Eye (tissue), 1 donor: ENCODE data around the gene ACTR8.
A peak's percentile ranks its signal among the peaks of the same experiment; 100 is the strongest.

Experiments
- DNase-seq: peaks from one replicate; pipeline ENCODE4 v3.0.0-alpha.2; 2015

The ACTR8 gene

DNA sequence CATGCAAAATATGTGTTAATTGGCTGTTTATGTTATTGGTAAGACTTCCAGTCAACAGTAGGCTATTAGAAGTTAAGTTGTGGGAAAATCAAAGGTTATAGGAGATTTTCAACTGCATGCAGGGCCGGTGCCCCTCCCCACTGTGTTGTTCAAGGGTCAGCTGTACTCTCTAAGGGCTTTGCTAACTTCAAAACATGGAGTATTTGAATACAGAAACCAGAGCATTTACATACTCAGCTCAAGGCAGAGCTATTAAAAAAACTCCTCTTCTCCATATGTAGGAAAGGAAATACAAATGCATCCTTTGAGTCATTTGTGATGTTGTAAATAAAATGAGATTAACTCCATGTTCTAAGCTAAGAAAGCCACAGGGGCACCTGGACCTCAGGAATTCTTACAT is 18.8 kb downstream of the ACTR8 start:
- DNase-seq, result no peak

DNA sequence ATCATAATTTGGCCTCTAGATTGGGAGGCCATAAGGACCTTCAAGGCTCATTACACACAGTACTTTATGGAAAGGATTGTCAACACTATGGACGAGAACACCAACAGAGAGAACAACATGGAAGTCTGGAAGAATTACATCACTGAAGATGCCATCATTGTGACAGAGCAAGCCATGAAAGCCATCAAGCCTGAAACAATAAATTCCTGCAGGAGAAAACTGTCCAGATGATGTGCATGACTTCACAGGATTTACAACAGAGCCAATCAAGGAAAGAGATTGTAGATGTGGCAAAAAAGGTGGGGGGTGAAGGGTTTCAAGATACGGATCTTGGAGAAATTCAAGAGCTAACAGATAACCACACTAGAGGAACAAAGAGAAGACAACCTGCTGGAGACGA is 19.7 kb downstream of the ACTR8 start:
- no peak for DNase-seq

DNA sequence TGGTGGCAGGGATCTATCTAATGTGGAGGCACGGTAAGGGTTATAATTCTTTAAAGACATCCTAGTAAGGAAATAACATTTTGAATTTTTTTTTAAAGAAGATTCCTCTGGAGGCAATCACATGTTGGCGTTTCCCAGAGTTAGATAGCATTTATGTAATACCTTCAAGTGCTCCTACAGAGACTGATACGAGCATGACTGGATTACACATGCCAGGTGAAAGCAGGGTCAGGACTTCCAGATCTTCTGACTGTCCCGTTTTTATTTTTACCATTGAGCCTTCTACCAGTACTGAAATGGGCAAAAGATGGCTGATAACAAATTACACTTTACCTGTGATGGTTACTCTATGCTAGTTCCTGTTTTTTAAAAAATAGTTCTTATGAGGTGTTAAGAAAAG is 21.8 kb downstream of the ACTR8 start:
- DNase-seq, result no peak

DNA sequence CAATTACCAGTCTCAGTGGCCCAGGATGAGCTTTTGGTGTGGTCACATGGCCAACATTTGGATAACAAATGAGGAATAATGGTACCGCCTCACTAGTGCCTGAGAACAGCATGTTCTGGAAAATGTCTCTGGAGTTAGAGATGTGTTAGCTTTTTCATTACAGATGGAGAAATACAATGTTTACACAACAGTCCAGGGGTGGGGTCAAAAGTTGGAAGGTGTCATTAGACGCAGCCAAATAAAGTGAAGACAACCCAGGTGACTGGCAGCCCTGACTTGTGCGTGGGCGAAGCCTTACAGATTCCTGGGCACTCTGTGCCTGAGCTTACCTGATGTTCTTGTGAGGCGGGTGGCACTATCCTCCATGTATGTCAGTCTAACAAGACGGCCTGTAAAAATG is 22.8 kb downstream of the ACTR8 start:
- DNase-seq, result no peak

DNA sequence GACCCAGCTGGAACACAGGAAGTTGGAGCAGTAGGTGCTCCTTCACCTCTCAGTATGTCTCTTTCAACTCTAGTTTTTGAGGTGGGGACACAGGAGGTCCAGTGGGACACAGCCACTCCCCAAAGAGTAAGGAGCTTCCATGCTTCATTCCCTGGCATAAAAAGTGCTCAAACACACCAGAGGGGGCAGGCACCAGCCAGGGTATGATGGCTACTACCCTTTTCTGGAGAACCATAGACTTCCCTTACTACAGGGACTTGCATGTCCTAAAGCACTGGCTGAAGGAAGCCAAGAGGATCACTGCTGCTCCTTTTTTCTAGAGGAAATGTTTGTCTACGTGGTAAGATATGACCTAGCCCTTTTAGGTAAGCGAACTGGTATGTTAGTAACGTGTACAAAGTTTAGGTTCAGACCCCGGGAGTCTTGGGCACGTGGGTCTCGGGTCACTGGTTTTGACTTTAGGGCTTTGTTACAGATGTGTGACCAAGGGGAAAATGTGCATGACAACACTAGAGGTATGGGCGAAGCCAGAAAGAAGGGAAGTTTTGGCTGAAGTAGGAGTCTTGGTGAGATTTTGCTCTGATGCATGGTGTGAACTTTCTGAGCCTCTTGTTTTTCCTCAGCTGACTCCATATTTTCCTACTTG is 23.7 kb downstream of the ACTR8 start:
- DNase-seq, result peak; percentile 16

DNA sequence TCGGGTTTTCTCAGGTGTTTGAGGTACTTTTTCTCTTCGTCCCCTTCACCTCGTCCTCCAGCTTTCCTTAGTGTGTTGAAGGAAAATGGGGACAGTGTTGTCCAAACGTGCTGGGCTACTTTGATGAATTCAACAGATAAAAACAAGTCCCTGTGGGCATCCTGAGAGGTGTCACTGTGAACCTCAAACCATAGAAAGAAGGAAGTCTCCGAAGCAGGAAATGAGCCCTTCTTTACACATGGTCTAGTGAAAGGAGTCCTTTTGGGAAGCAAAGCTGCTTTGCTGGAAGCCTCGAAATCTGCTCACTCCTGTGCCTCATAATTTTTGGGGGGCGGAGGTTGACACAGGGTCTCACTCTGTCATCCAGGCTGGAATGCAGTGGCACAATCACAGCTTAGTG is 25.0 kb downstream of the ACTR8 start:
- no peak for DNase-seq

DNA sequence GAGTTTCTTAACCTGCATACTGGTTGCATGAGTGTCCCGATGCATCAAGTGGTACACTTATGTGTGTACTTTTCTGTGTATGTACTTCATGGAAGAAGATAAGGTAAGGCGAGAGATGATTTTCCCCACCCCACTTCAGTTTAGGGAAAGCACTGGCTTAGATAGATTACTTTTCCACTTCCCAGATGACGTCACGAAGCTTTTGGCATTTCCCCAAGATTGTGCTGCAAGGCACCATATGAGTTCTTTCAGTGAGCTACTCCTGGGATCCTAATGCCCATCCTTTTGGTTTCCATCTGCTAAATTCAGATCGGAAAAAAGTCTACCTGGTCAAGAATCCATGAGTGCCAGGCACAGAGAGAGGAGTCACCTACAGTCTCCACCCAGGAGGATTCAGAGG is 31.1 kb downstream of the ACTR8 start:
- DNase-seq, result peak; percentile 39

DNA sequence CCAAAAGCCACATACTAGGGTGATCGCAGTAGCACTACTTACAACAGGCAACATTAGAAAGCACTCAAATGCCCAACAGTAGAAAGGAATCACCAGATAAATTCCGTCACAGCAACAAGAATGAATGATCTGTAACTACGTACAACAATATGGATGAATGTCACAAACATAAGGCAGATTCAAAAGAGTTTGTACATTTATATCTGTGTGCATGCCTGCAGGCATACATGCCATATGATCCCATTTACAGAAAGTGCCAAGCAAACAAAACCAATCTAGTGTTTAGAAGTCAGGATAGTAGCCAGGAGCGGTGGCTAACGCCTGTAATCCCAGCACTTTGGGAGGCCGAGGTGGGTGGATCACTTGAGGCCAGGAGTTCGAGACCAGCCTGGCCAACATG is 32.0 kb downstream of the ACTR8 start:
- no peak for DNase-seq

DNA sequence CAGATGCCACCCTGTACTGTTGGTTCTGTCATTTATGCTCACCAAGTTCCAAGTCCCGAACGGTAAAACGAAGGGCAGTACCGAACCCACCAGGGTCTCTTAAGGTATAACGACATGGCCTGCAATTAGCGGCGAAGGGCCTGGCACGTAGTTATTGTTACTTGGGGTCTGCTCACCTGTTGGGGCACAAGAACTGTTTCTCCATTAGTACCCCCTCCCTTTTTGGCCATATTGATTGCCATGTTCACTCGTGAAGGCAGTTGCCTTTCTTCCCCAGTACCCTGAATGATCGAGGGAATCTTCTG is 35.1 kb downstream of the ACTR8 start:
- DNase-seq, result no peak

DNA sequence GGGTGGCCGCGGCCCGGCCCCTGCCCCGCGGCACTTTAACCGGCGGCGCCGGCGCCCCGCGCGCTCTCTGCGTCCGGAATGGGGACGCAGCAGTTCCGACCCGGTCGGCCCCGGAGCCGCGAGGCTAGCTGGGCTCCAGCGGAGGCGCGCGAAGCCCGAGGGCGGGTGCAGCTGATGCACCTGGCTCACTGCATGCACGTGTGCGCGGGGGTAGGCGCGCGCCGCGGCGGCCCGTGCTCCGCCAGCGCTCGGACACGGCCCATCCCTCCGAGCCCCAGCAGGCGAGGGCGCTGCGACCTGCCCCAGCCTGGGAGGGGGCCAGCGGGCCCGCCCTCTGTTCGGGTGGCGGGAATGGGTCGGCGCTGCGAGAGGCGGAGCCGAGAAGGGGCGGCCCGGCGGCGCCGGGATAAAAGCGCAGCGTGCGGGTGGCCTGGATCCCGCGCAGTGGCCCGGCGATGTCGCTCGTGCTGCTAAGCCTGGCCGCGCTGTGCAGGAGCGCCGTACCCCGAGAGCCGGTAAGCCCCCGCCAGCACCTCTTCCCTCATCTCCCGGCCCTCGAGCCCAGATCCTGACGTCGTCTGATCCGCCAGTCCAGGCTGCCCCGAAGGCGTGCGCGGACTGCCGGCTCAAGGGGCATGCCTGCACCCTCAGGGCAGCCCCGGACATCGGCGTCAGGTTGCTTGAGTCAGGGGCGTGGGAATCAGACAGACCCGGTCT is 35.7 kb downstream of the ACTR8 start, which contains the start of the genes CHDH and IL17RB:
Gene CHDH (minus strand): TSS at position 286 of the 717 bp plus-strand sequence. CDS start 22,411 bp downstream, outside the sequence.
Gene IL17RB (plus strand): TSS at position 435 of the 717 bp plus-strand sequence. CDS start 21 bp downstream, at position 456.
- DNase-seq, result peak; percentile 80

DNA sequence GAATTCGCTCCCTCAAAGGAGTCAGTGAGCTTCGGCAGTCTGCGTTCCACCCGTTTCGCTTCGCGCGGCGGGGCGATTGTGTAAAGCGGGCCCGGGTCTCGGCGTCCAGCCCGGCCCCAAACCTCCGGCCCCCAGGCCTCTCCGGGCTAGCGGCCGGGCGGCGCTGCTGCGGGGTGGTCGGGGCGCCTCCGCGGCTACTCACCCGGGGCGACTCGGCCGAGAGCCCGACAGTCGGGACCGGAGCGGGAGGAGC is 36.1 kb downstream of the ACTR8 start:
- no peak for DNase-seq

DNA sequence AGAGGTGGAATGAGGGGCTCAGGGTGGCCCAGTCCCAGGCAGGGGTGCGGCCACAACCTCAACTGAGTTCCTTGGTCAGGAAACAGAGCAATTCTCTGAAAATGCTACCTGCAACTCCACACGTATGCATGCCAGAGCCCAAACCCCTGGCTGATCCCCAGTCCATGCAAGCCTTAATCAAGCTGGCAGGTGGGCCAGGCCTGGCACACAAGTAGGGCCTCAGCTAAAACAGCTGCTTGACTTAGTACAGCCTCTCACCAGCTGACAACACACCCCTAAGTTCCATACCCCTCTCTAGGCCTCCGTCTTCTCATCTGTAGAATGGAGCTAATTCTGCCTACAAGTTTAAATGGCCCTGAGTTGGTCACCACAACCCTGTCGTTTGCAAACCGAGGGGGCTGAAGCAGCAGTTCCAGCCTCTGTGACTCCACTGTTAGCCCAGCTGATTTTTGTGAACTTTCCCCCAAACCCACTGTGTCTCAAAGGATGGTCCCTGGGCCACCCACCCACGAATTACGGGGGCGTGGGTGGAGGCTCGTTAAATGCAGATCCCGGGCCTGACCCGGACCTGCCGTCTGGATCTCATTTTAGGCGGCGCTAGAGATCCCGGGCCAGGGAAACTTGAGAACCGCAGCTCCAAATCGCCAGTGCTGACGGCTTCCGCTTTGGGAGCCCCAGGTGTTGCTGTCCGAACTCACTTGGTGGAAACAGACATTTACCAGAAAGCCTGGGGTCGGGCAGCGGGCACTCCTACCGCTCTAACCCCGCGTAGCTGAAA is 36.7 kb downstream of the ACTR8 start:
- DNase-seq, result peak; percentile 79

DNA sequence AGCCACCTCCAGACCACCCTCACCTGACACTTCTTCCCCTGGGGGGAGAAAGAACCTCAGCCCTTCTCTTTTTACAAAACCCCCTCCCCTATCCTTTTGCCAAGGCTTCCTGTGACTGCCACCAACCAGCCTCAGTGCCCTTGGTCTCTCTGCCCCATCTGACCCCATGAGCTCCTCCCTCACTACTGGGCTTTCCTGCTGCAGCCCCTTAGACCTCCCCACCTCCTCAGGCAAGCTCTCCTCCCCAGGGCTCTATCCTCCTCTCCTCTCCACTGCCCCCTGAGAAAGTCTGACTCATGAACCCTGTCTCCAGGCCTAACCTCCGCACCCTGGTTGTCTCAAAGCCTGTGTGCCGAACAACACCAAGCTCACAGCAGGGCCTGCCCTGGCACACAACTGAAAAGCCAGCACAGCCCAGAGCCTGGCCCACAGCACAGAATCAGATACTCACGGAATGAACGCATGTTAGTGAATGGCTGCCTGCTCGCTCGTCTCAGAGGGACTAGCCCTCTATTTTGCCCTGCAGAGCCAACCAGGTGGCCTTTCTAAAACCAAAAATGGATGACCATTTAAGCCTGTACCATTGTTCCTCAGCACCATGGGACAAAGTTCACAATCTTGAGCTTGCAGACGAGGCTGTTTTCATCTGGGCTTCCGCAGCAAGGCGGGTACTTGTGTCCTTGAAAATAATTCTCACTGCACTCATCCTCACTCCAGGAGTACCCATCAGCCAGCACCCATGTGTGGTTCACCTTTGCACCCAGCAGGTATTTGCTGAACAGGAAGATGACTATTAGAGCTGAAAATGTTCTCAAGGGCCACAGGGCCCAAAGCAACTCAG is 37.5 kb downstream of the ACTR8 start:
- DNase-seq, result no peak

DNA sequence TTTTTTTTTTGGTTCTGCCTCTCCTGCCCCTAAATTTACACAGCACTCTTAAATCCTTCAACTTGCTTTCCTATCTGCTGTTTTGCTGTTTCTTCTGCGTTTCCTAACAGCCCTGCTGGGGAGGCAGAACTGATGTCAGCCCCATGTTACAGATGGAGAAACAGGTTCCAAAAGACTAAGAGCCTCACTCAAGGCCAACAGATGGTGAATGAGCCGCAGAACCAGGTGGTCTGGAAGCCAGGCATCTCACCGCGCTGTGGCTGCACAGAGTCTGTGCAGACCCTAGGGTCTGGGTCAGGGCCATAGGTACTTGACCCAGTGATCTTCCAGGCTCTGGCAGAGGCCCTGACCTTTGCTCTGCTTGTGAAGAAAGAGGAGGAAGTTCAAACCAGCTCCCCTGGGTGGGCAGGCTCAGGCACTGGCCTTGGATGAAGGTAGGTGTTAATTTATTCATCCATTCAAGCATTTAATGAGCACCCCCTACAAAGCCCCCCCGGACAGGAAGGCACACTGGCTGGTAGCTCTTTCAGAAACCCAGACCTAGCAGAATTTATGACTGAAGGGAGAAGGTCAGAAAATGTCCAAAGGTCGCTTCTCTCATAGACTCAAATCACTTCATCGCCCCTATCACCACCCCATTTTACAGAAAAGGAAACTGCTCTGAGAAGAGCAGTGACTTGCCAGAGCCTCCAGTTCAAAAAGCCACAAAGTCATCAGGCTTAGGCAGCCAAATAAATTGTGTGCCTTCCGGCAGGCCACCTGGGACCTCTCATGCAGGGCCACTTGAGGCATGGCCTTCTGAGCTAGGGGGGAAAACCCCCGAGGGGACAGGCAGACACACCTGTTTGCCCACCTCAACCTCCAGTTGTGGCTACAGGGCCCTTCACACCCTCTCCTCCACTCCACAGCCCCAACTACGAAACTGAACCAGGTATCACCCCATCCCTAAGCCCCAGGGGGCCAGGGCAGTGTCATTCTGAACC is 38.5 kb downstream of the ACTR8 start:
- DNase-seq, result no peak

DNA sequence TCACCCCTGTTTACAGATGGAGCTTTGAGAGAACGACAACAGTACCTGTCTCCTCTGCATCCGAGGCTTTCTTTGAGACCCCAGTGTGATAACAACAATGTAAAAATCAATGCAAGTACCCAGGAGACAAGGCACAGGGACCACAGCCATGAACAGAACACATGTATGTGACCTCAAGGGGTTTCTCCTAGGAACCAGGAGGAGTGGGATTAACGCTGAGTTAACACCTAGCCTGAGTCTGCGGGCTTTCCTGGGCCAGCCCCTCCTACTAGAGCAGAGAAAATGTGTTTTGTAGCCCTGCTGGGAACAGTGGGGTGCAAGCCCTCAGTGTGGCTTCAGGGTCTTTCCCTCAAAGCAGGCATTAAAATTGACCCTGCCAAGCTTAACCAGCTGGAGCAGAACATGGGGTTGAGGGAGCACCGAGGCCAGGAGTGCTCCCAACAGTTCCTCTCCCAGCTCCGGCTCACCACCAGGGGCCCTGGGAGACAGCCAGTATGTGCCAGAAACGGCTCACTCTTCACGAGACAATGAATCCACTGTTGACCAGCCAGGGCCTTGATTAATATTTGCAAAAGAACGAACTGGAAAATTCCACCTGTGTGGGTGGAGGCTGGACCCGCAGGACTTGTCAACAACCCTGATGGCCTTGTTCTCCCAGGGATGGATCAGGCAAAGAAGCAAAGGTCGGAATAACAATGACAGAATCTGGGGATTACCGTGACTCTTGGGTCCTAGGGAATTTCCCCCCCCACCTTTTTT is 39.3 kb downstream of the ACTR8 start:
- DNase-seq, result peak; percentile 65

DNA sequence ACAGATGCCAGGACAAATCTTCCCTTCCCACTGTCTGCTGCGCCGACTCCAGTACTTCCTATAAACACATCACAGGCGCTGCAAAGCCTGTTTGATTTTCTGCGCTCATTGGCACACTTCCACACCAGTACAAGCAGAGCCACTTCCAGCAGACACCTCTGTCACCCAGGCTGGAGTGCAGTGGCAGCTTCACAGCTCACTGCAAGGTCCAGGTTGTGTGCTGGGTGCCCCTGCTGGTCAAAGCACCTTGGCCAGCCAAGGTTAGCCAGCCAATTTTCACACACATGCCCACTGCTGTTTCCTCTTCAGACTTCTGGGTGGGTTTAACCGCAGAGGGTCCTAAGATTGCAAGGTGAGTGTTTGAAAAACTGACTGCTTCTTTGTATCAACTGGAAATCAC is 40.7 kb downstream of the ACTR8 start:
- DNase-seq, result no peak

DNA sequence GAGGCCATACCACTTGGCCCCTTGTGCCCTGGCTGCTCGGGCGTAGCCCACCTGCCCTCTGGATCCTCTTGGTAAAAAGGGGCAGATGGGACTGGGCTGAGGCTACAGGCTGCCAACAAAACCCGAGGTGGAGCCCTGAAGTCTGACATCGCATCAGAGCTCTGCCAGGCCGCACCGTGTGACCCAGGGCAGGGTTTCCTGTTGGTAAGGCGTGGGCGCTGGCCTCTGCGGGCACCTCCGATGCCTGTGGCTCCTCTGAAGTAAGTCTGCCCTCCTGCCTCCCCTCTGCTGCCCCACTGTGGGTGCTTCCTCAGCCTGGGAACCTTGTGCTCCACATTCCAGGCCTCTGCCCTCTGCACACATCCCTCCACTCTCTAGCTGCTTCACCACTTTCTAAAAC is 44.6 kb downstream of the ACTR8 start:
- DNase-seq, result no peak

DNA sequence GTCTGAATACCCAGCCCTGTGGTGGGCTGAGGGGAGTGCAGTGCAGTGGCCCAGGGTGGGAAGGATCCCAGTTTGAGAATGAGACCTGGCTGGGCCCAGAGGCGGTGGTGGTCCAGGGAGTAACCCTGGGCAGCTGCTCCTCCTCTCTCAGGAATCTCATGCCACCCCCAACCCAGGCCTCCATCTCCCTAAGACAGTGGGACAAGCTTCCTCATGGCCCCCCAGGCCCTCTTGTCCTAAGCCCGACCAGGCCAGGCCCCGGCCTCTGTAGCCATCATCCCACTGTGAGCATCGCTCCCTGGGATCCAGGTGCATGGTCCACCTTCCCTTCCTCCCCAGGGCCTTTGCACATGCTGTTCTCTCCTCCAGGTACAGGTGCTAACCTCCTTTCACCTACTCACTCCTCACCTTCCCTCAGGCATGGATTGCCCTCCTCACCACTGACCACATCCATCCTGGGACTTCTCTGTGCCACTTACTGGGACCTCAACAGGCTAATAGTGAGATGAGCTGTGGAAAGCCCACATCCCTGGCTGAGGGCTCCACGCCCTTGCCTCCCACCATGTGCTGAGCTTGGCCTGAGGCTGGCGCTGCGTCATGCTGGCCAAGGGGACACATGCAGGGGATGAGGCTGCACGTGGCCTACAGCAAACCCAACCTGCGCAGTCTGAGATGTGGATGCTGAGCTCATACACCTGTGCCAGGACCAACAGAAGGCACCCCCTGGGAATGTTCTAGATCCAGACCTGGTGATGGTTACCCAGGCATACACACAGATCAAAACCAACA is 45.7 kb downstream of the ACTR8 start:
- DNase-seq, result no peak

DNA sequence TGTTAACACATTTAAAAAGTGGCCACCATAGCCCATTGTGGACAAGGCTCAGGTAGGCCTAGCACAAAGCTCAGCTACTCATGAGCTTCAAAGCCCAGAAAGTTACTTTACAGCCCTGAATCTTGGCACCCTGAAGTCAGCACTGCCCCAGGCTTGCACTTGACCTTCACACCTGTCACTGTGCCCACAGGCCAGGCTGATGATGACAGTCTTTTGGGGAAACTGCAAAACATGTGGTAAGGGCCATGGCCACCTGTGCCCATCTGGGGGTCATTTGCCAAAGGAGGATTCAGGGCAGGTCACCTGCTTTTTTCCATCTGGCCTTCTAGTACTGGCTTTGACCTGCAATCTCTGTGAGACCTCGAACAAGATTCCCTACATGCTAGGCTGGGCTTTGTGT is 46.7 kb downstream of the ACTR8 start:
- DNase-seq, result no peak

DNA sequence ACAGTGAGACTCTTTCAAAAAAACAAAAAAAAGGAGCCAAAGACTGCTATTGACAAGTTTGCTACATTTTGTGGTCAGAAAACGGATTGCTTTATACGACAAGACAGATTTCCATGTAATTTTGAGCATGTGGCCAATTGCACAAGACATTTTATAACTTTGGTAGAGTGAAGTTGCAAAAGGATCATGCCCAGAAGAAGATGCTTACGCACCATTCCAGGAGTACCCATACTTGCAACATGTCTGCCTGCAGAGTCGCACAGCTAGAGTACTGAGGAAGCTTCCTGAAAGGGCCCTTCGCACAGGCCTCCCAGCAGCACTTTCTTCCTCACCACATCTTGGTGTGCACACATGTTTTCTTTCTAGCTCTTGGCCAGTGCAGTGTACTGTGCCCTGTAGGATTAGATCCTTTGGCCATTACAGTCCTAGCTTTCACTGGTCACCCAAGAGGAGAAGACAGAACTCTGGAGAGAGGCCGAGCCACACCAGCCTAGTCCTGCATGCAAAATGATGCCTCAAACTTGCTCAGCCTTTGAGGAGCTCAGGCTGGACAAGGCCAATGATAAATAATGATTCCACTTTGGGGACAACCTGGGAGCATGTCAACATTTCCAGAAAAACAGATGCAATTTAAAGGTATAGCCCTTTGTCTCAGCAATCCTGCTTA is 47.4 kb downstream of the ACTR8 start:
- DNase-seq, result no peak
